WERI-Rb-1 (cell line): ENCODE results near the gene SPSB4.

ENCODE experiments used
- DNase-seq: peaks from one replicate; pipeline ENCODE4 v3.0.0-alpha.2; 2020
- H3K27ac ChIP-seq: fragments of 250-450 bp; sonication (Bioruptor Pico); 2 replicates; pipeline ENCODE4 v1.5.1; 2020; ENCODE audit warnings: mild to moderate bottlenecking, moderate library complexity
- H3K27me3 ChIP-seq: fragments of 250-450 bp; sonication (Bioruptor Pico); 2 replicates; pipeline ENCODE4 v1.5.1; 2021; ENCODE audit warnings: mild to moderate bottlenecking, low read depth, moderate library complexity; ENCODE audit not compliant: insufficient read depth, severe bottlenecking
- H3K36me3 ChIP-seq: fragments of 250-450 bp; sonication (Bioruptor Pico); 2 replicates; pipeline ENCODE4 v1.5.1; 2020; ENCODE audit warnings: mild to moderate bottlenecking, moderate library complexity
- H3K4me3 ChIP-seq: 2 replicates; pipeline ENCODE4 v1.5.1; 2011; ENCODE audit warnings: low read depth, mild to moderate bottlenecking, control low read depth, low read length
- H3K9me3 ChIP-seq: fragments of 250-450 bp; sonication (Bioruptor Pico); 2 replicates; pipeline ENCODE4 v1.5.1; 2021; ENCODE audit warnings: mild to moderate bottlenecking, moderate library complexity; ENCODE audit not compliant: severe bottlenecking
- CTCF ChIP-seq: IDR thresholded peaks from 2 replicates; pipeline ENCODE4 v1.5.1; 2011; ENCODE audit warnings: low read depth, mild to moderate bottlenecking, control low read depth, inconsistent platforms, low read length

Gene SPSB4

GRCh38 chr3:141083836-141084649 lies 32.9 kb downstream of the SPSB4 start:
- TF ChIP-seq CTCF: no peak
- Histone ChIP-seq H3K27ac (no peak overlapping the region; the same call in 1 of the 2 replicates), H3K36me3 (peaks cover 3% of the 10 kb centered on the region; the same call in 1 of the 2 replicates), H3K9me3 (no peaks in the 10 kb centered on the region), H3K4me3 (no peak overlapping the region), H3K27me3 (no peaks in the 10 kb centered on the region)
- peak; percentile 27 for DNase-seq

GRCh38 chr3:141085343-141086070 lies 34.4 kb downstream of the SPSB4 start:
- Histone ChIP-seq H3K36me3 (no peaks in the 10 kb centered on the region; the same call in none of the 2 replicates), H3K27ac (no peak overlapping the region), H3K27me3 (no peaks in the 10 kb centered on the region), H3K9me3 (no peaks in the 10 kb centered on the region), H3K4me3 (no peak overlapping the region)
- no peak for DNase-seq
- no peak for TF ChIP-seq CTCF

- DNase-seq: no peak
- no peaks in the 10 kb centered on the region; the same call in none of the 2 replicates for H3K36me3 ChIP-seq
- H3K9me3 ChIP-seq: no peaks in the 10 kb centered on the region
- H3K27me3 ChIP-seq: no peaks in the 10 kb centered on the region
- H3K27ac ChIP-seq: no peak overlapping the region
- H3K4me3 ChIP-seq: no peak overlapping the region
- no peak for TF ChIP-seq CTCF
Measured at GRCh38 chr3:141086188-141086587, 35.0 kb downstream of the SPSB4 start.

GRCh38 chr3:141087076-141087777 lies 36.1 kb downstream of the SPSB4 start:
- no peak for TF ChIP-seq CTCF
- Histone ChIP-seq H3K27ac (no peak overlapping the region), H3K36me3 (no peaks in the 10 kb centered on the region; the same call in none of the 2 replicates), H3K27me3 (no peaks in the 10 kb centered on the region), H3K9me3 (no peaks in the 10 kb centered on the region), H3K4me3 (no peak overlapping the region)
- DNase-seq: no peak

GRCh38 chr3:141087778-141088130 lies 36.6 kb downstream of the SPSB4 start:
- Histone ChIP-seq H3K27me3 (no peaks in the 10 kb centered on the region), H3K27ac (no peak overlapping the region), H3K9me3 (no peaks in the 10 kb centered on the region), H3K36me3 (no peaks in the 10 kb centered on the region; the same call in none of the 2 replicates), H3K4me3 (no peak overlapping the region)
- no peak for TF ChIP-seq CTCF
- no peak for DNase-seq
